A549 (cell line): ENCODE measurements around the gene NIM1K. TPM values are rescaled to one million over a fixed set of nuclear protein-coding genes. Genes with fewer than 3 reads are reported as not detected.

Experiments used
- ATAC-seq, 2 experiments: fragments of 200-7000 bp in 1 of 2; fragments of >200 bp in 1 of 2; cut with Nextera tagmentation in 1 of 2; cut with Tn5 transposase in 1 of 2; 3 replicates each; pipeline versions ENCODE4 v1.8.0 to v1.9.1; 2018 to 2020; ENCODE audit warnings: mild to moderate bottlenecking in 1 of 2, moderate library complexity in 1 of 2
- CTCF ChIA-PET: fragments of 300-600 bp; sonication (Branson Sonifier 250); formaldehyde crosslinking; extraction: SDS; loops from one replicate; lab custom pipeline; 2021; ENCODE audit warnings: antibody characterized with exemption, inconsistent platforms; lab: Yijun Ruan, JAX
- POLR2A ChIA-PET: fragments of 350-600 bp; formaldehyde crosslinking; extraction: SDS; loops from one replicate; lab custom pipeline; 2021; ENCODE audit warnings: antibody characterized with exemption, inconsistent platforms; lab: Yijun Ruan, JAX
- DNase-seq, 2 experiments: peaks; one replicate each; pipeline versions ENCODE4 v3.0.0 to v3.0.0-alpha.2; 2011 to 2016; ENCODE audit warnings: low read depth in 1 of 2, low spot score in 1 of 2
- FAIRE-seq: peaks from 2 replicates; lab custom pipeline; 2011; peaks lifted over from hg19 to GRCh38; lab: Jason Lieb, UNC
- H3K27ac ChIP-seq, 2 experiments: fragments of >200 bp; sonication (Bioruptor Twin); formaldehyde crosslinking; 3 replicates each; pipeline ENCODE4 v1.5.1; 2016 to 2017
- H3K4me1 ChIP-seq: fragments of >200 bp; sonication (Bioruptor Twin); formaldehyde crosslinking; 3 replicates; pipeline ENCODE4 v1.6.1; 2016
- H3K4me2 ChIP-seq: fragments of >200 bp; sonication (Bioruptor Twin); formaldehyde crosslinking; 3 replicates; pipeline ENCODE4 v1.6.1; 2016
- H3K4me3 ChIP-seq: fragments of >200 bp; sonication (Bioruptor Twin); formaldehyde crosslinking; 3 replicates; pipeline ENCODE4 v1.5.1; 2016
- H3K9me3 ChIP-seq: fragments of >200 bp; sonication (Bioruptor Twin); formaldehyde crosslinking; 3 replicates; pipeline ENCODE4 v1.6.1; 2016
- BHLHE40 ChIP-seq: IDR thresholded peaks from 2 replicates; pipeline ENCODE4 v1.6.1; 2012; ENCODE audit warnings: low read depth, low read length, inconsistent platforms
- CBX8 ChIP-seq: fragments of 200-600 bp; sonication (generic); IDR thresholded peaks from 2 replicates; pipeline ENCODE4 v1.6.1; 2016
- CEBPB ChIP-seq, 2 experiments: fragments of >200 bp in 1 of 2; sonication (Bioruptor Twin) in 1 of 2; formaldehyde crosslinking in 1 of 2; IDR thresholded peaks; 2 replicates each; pipeline ENCODE4 v1.6.1; 2012 to 2016
- CHD2 ChIP-seq: fragments of 150-350 bp; IDR thresholded peaks from 2 replicates; pipeline ENCODE4 v1.6.1; 2014; ENCODE audit warnings: low read length; ENCODE audit not compliant: partially characterized antibody
- CHD4 ChIP-seq: fragments of 200-600 bp; sonication (generic); IDR thresholded peaks from 2 replicates; pipeline ENCODE4 v1.6.1; 2016; ENCODE audit warnings: antibody characterized with exemption, mild to moderate bottlenecking, borderline replicate concordance
- EHMT2 ChIP-seq: fragments of 200-600 bp; sonication (generic); IDR thresholded peaks from 2 replicates; pipeline ENCODE4 v1.6.1; 2016; ENCODE audit warnings: antibody characterized with exemption, low read depth, mild to moderate bottlenecking, moderate library complexity
- EP300 ChIP-seq, 2 experiments: fragments of >200 bp; sonication (Bioruptor Twin); formaldehyde crosslinking; IDR thresholded peaks; 2 replicates in 1 of 2; 3 replicates in 1 of 2; pipeline ENCODE4 v1.6.1; 2016 to 2017
- FOSB ChIP-seq: fragments of 250-450 bp; sonication (Bioruptor Pico); IDR thresholded peaks from 2 replicates; pipeline ENCODE4 v1.5.0; 2020; ENCODE audit warnings: mild to moderate bottlenecking, moderate library complexity
- FOSL2 ChIP-seq, 2 experiments: fragments of 450-650 bp in 1 of 2; fragments of >200 bp in 1 of 2; sonication (Bioruptor Twin) in 1 of 2; formaldehyde crosslinking; IDR thresholded peaks; 2 replicates each; pipeline versions ENCODE4 v1.5.0 to v1.6.1; 2016 to 2020; ENCODE audit warnings: mild to moderate bottlenecking in 1 of 2, moderate library complexity in 1 of 2
- HDAC2 ChIP-seq: fragments of 200-600 bp; sonication (generic); IDR thresholded peaks from 2 replicates; pipeline ENCODE4 v1.6.1; 2016
- HOXA7 ChIP-seq: fragments of 250-450 bp; sonication (Bioruptor Pico); IDR thresholded peaks from 2 replicates; pipeline ENCODE4 v1.5.0; 2020; ENCODE audit warnings: mild to moderate bottlenecking, moderate library complexity
- HOXB13 ChIP-seq: fragments of 250-450 bp; sonication (Bioruptor Pico); IDR thresholded peaks from 2 replicates; pipeline ENCODE4 v1.5.0; 2020; ENCODE audit warnings: low read depth, mild to moderate bottlenecking, moderate library complexity
- HOXB5 ChIP-seq: fragments of 250-450 bp; sonication (Bioruptor Pico); IDR thresholded peaks from 2 replicates; pipeline ENCODE4 v1.5.0; 2020; ENCODE audit warnings: mild to moderate bottlenecking, moderate library complexity
- JUN ChIP-seq, 2 experiments: fragments of >200 bp; sonication (Bioruptor Twin); formaldehyde crosslinking; IDR thresholded peaks; 2 replicates in 1 of 2; 3 replicates in 1 of 2; pipeline ENCODE4 v1.6.1; 2016 to 2017
- JUNB ChIP-seq: fragments of >200 bp; sonication (Bioruptor Twin); formaldehyde crosslinking; IDR thresholded peaks from 2 replicates; pipeline ENCODE4 v1.6.1; 2016
- KDM5A ChIP-seq: fragments of 200-600 bp; sonication (generic); IDR thresholded peaks from 2 replicates; pipeline ENCODE4 v1.6.1; 2016; ENCODE audit warnings: antibody characterized with exemption, mild to moderate bottlenecking
- MYC ChIP-seq: IDR thresholded peaks from 2 replicates; pipeline ENCODE4 v1.6.1; 2012; ENCODE audit warnings: mild to moderate bottlenecking, inconsistent platforms, low read length, improper control_type of control experiment, borderline replicate concordance
- NPAS2 ChIP-seq: fragments of 250-450 bp; sonication (Bioruptor Pico); IDR thresholded peaks from 2 replicates; pipeline ENCODE4 v1.8.0; 2022; ENCODE audit warnings: mild to moderate bottlenecking, moderate library complexity, borderline replicate concordance
- POLR2A ChIP-seq: IDR thresholded peaks from 2 replicates; pipeline ENCODE4 v1.6.1; 2012; ENCODE audit warnings: mild to moderate bottlenecking, low read length
- RAD21 ChIP-seq, 2 experiments: fragments of >200 bp in 1 of 2; sonication (Bioruptor Twin) in 1 of 2; formaldehyde crosslinking in 1 of 2; IDR thresholded peaks in 1 of 2; conservative IDR thresholded peaks in 1 of 2; 2 replicates in 1 of 2; 3 replicates in 1 of 2; pipeline ENCODE4 v1.6.1; 2012 to 2018; ENCODE audit warnings: inconsistent platforms in 1 of 2
- RCOR1 ChIP-seq: fragments of 150-350 bp; IDR thresholded peaks from 2 replicates; pipeline ENCODE4 v1.6.1; 2014; ENCODE audit warnings: antibody characterized with exemption, low read length, low read depth
- TFCP2L1 ChIP-seq: fragments of 250-450 bp; sonication (Bioruptor Pico); IDR thresholded peaks from 2 replicates; pipeline ENCODE4 v1.5.0; 2021; ENCODE audit warnings: mild to moderate bottlenecking
- TP53 ChIP-seq: fragments of 250-450 bp; sonication (Bioruptor Pico); IDR thresholded peaks from 2 replicates; pipeline ENCODE4 v1.5.0; 2021; ENCODE audit warnings: mild to moderate bottlenecking, moderate library complexity
- ZFP36 ChIP-seq: fragments of 450-650 bp; IDR thresholded peaks from 2 replicates; pipeline ENCODE4 v1.6.1; 2014; ENCODE audit warnings: borderline replicate concordance; ENCODE audit not compliant: partially characterized antibody
- ZNF302 ChIP-seq: fragments of 250-450 bp; sonication (Bioruptor Pico); IDR thresholded peaks from 2 replicates; pipeline ENCODE4 v1.9.0; 2021; ENCODE audit warnings: inconsistent platforms, mild to moderate bottlenecking, moderate library complexity
- ZSCAN20 ChIP-seq: fragments of 250-450 bp; sonication (Bioruptor Pico); IDR thresholded peaks from 2 replicates; pipeline ENCODE4 v1.8.0; 2022; ENCODE audit warnings: mild to moderate bottlenecking, moderate library complexity
- whole genome bisulfite sequencing: methylation state at CpG from one replicate; pipeline ENCODE4 v1.1.6; 2017; ENCODE audit errors: missing lambda C conversion rate; 5-methylcytosine and 5-hydroxymethylcytosine counted together
- polyA plus RNA-seq, 4 experiments: library from polyadenylated mRNA; depleted of rRNA in 3 of 4; stranded (reverse); fragments of >200 nt; fragmentation: RNase III in 1 of 4; extraction: RNeasy Plus Mini Kit Qiagen cat#74134 plus additional on column Dnase treatment in 1 of 4; gene quantifications; 2 replicates in 3 of 4; 3 replicates in 1 of 4; pipeline ENCODE4 v1.2.3, GENCODE V29; 2011 to 2017
- TF ChIP-seq, protein P1 (sequence below): IDR thresholded peaks from 2 replicates; pipeline ENCODE4 v1.6.1; 2012; ENCODE audit warnings: low read depth, borderline replicate concordance
- TF ChIP-seq, protein P2 (sequence below): fragments of >200 bp; sonication (Bioruptor Twin); formaldehyde crosslinking; IDR thresholded peaks from 2 replicates; pipeline ENCODE4 v1.6.1; 2016

NIM1K gene
- polyA plus RNA-seq, 2 of the 4 experiments (the other 2 are of a cell fraction): 0.06 to 0.23 TPM

DNA sequence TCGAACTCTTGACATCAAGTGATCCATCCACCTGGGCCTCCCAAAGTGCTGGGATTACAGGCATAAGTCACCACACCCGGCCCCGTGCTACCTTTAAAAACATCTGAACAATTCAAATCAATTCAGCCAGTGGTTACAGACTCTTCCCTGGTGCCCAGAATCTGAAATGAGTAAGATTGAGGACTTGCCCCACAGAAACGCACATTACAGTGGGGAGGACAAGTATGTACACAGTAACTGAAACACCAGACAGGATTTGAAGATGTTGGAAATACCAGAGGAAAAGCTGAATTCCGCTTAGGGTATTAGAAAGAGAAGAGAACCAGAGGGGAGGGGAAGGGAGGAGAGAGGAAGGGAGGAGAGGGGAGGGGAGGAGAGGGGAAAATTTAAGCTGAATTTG is 17.8 kb downstream of the NIM1K start:
- ATAC-seq (no peak), DNase-seq (no peak), FAIRE-seq (no peak)
- Histone ChIP-seq H3K4me2 (no peak overlapping the region), H3K4me3 (no peak overlapping the region), H3K9me3 (no peaks in the 10 kb centered on the region), H3K4me1 (peaks cover 6% of the 10 kb centered on the region; the same call in 1 of the 3 replicates), H3K27ac (no peak overlapping the region)
- CTCF ChIA-PET: interaction anchor here (1.0 to 2.2 kb wide), 2 partner anchors 10 to 180 kb away, joined by 4 to 9 read pairs; no protein-coding TSS in a partner anchor
- 62% methylated on average over 5 of the region's 5 CpGs for WGBS
- no peak for TF ChIP-seq HOXB5
- no peak for TF ChIP-seq ZNF302 (CRISPR knock-in tag)
- no peak for TF ChIP-seq JUN (IDR thresholded peaks at IDR 0.05)
- TF ChIP-seq, protein P1, sequence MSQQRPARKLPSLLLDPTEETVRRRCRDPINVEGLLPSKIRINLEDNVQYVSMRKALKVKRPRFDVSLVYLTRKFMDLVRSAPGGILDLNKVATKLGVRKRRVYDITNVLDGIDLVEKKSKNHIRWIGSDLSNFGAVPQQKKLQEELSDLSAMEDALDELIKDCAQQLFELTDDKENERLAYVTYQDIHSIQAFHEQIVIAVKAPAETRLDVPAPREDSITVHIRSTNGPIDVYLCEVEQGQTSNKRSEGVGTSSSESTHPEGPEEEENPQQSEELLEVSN: no peak
- no peak for TF ChIP-seq ZSCAN20
- no peak for TF ChIP-seq RAD21 (conservative IDR thresholded peaks at IDR 0.05 in 1 of 2, IDR thresholded peaks at IDR 0.05 in 1 of 2)
- no peak for TF ChIP-seq CHD2
- TF ChIP-seq KDM5A: no peak
- TF ChIP-seq NPAS2 (CRISPR knock-in tag): no peak
- no peak for TF ChIP-seq EP300 (IDR thresholded peaks at IDR 0.05)
- TF ChIP-seq POLR2A: no peak
- no peak for TF ChIP-seq TFCP2L1 (CRISPR knock-in tag)
- no peak for TF ChIP-seq FOSL2 (IDR thresholded peaks at IDR 0.05)
- no peak for TF ChIP-seq FOSL2 (CRISPR knock-in tag; IDR thresholded peaks at IDR 0.05)
- TF ChIP-seq, protein P2, sequence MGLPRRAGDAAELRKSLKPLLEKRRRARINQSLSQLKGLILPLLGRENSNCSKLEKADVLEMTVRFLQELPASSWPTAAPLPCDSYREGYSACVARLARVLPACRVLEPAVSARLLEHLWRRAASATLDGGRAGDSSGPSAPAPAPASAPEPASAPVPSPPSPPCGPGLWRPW: no peak
- TF ChIP-seq CBX8: no peak
- TF ChIP-seq TP53 (CRISPR knock-in tag): no peak
- TF ChIP-seq BHLHE40: no peak
- TF ChIP-seq EHMT2: no peak
- TF ChIP-seq HOXA7 (CRISPR knock-in tag): no peak
- no peak for TF ChIP-seq CHD4
- POLR2A ChIA-PET: no interaction called here

DNA sequence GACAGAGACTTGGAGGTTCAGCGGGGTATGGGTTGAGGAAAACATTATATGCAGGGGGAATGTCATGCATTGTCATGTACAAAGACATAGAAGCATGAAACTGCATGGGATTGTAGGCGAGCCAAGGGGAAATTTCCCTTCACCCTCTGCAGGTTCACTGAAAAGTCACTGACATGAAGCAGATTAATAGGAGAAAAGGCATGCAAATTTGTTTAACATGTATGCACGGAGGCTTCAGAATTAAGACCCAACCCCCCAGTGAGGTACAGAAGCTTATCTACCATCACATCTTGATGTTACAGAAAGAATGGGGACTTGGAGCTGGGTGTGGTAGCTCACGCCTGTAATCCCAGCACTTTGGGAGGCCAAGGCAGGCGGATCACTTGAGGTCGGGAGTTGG is 18.5 kb downstream of the NIM1K start:
- Histone ChIP-seq H3K4me1 (peaks cover 6% of the 10 kb centered on the region; the same call in 1 of the 3 replicates), H3K27ac (no peak overlapping the region)
- ChIA-PET POLR2A (no interaction called here), CTCF (interaction anchor here (2.2 kb wide), 1 partner anchor 179 kb away, joined by 9 read pairs; no protein-coding TSS in a partner anchor)
- TF ChIP-seq RCOR1 (no peak), ZFP36 (no peak), FOSB (CRISPR knock-in tag) (no peak), ZNF302 (CRISPR knock-in tag) (no peak), POLR2A (no peak), ZSCAN20 (no peak), FOSL2 (IDR thresholded peaks at IDR 0.05) (no peak), FOSL2 (CRISPR knock-in tag; IDR thresholded peaks at IDR 0.05) (no peak), HDAC2 (no peak), MYC (no peak), JUNB (no peak), BHLHE40 (no peak), HOXA7 (CRISPR knock-in tag) (no peak), RAD21 (conservative IDR thresholded peaks at IDR 0.05 in 1 of 2, IDR thresholded peaks at IDR 0.05 in 1 of 2) (no peak), HOXB5 (no peak), CEBPB (IDR thresholded peaks at IDR 0.05) (no peak), CBX8 (no peak), HOXB13 (CRISPR knock-in tag) (no peak)
- TF ChIP-seq, protein P2: no peak
- TF ChIP-seq, protein P1: no peak
- TF ChIP-seq, all 56 proteins: peak for 0
- WGBS: 87% methylated on average over 6 of the region's 6 CpGs
- DNase-seq (no peak), ATAC-seq (no peak), FAIRE-seq (no peak)
- no peak overlapping the region for H3K4me2 ChIP-seq
- H3K9me3 ChIP-seq: no peaks in the 10 kb centered on the region
- H3K4me3 ChIP-seq: no peak overlapping the region
